ENCODE measurements around the gene CAMK2N1. TPM values are rescaled to one million over a fixed set of nuclear protein-coding genes. Genes with fewer than 3 reads are reported as not detected.

CAMK2N1 gene
- total and polyA plus RNA-seq, 10 of the 15 experiments (the other 5 are each of a cell fraction or from before 2014, with no cell fraction given): 0.23 TPM; not detected in 9

DNA sequence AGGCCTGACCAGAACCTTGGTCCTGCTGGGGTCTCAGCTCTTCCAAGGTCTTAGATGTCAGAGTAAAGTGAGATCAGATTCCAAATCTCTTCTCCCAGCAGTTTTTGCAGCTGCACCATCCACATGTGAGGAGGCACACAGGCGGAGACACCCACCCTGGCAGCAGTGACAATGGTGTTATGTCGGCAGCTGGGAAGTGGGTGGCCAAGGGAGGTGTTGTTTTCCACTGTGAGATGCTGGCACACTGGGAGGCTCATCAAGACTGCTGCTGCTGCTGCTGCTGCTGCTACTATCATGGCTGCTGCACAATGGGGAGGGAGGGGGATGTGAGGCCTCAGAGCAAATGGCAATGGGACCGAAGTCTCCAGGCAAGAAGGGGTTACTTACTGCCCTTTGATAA is 23.6 kb downstream of the CAMK2N1 start (continued):
- TF ChIP-seq, protein P1, sequence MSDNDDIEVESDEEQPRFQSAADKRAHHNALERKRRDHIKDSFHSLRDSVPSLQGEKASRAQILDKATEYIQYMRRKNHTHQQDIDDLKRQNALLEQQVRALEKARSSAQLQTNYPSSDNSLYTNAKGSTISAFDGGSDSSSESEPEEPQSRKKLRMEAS (IDR thresholded peaks at IDR 0.05; ENCODE audit: low read depth, low read length): no peak
- TF ChIP-seq BCL11A (IDR thresholded peaks at IDR 0.05; ENCODE audit: low read depth, low read length) (no peak), DPF2 (IDR thresholded peaks at IDR 0.05) (no peak), MEF2B (IDR thresholded peaks at IDR 0.05; ENCODE audit: partially characterized antibody, poor library complexity, severe bottlenecking) (no peak)

DNA sequence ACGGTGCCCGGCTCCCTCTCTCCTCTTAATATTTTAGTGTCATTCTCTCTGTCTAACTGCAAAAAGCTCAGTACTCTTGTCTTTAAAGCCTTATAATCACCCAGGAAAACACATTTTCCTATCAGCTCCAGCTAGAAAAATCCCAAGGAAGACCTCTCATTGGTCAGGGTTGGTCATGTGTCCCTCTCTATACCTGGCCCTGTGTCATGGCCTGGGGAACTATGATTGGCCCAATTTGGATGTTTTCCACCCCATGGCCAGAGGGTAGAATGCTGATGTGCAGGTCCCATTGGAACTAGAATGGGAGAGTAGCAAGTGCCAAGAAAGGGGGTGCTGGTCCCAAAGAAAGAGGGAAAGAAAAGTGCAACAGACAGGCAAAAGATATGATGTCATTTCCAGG is 27.3 kb downstream of the CAMK2N1 start:
- TF ChIP-seq CBX5 (IDR thresholded peaks at IDR 0.05; ENCODE audit: low read depth) (no peak), MEF2A (IDR thresholded peaks at IDR 0.05; ENCODE audit: insufficient read depth, low read depth, low read length) (no peak), HCFC1 (IDR thresholded peaks at IDR 0.05; ENCODE audit: low read length) (no peak), NRF1 (conservative IDR thresholded peaks at IDR 0.05; ENCODE audit: low read depth, low read length) (no peak), RB1 (IDR thresholded peaks at IDR 0.05; ENCODE audit: borderline replicate concordance) (no peak), PAX8 (IDR thresholded peaks at IDR 0.05) (no peak), RELA (IDR thresholded peaks at IDR 0.05; ENCODE audit: borderline replicate concordance, partially characterized antibody) (no peak), NFXL1 (IDR thresholded peaks at IDR 0.05; ENCODE audit: borderline replicate concordance) (no peak), BRCA1 (IDR thresholded peaks at IDR 0.05; ENCODE audit: low read depth, low read length) (no peak), ETV6 (conservative IDR thresholded peaks at IDR 0.05 in 1 of 2, IDR thresholded peaks at IDR 0.05 in 1 of 2; ENCODE audit: borderline replicate concordance in 1 of 2, low read depth in 1 of 2) (no peak), STAT3 (IDR thresholded peaks at IDR 0.05; ENCODE audit: low read depth, low read length) (no peak), BCL11A (IDR thresholded peaks at IDR 0.05; ENCODE audit: low read depth, low read length) (no peak), HDGF (IDR thresholded peaks at IDR 0.05) (no peak)
- TF ChIP-seq, protein P2, sequence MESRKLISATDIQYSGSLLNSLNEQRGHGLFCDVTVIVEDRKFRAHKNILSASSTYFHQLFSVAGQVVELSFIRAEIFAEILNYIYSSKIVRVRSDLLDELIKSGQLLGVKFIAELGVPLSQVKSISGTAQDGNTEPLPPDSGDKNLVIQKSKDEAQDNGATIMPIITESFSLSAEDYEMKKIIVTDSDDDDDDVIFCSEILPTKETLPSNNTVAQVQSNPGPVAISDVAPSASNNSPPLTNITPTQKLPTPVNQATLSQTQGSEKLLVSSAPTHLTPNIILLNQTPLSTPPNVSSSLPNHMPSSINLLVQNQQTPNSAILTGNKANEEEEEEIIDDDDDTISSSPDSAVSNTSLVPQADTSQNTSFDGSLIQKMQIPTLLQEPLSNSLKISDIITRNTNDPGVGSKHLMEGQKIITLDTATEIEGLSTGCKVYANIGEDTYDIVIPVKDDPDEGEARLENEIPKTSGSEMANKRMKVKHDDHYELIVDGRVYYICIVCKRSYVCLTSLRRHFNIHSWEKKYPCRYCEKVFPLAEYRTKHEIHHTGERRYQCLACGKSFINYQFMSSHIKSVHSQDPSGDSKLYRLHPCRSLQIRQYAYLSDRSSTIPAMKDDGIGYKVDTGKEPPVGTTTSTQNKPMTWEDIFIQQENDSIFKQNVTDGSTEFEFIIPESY (IDR thresholded peaks at IDR 0.05): no peak
- TF ChIP-seq, protein P3, sequence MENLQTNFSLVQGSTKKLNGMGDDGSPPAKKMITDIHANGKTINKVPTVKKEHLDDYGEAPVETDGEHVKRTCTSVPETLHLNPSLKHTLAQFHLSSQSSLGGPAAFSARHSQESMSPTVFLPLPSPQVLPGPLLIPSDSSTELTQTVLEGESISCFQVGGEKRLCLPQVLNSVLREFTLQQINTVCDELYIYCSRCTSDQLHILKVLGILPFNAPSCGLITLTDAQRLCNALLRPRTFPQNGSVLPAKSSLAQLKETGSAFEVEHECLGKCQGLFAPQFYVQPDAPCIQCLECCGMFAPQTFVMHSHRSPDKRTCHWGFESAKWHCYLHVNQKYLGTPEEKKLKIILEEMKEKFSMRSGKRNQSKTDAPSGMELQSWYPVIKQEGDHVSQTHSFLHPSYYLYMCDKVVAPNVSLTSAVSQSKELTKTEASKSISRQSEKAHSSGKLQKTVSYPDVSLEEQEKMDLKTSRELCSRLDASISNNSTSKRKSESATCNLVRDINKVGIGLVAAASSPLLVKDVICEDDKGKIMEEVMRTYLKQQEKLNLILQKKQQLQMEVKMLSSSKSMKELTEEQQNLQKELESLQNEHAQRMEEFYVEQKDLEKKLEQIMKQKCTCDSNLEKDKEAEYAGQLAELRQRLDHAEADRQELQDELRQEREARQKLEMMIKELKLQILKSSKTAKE (IDR thresholded peaks at IDR 0.05; ENCODE audit: low read depth, poor library complexity, severe bottlenecking): no peak
- TF ChIP-seq, protein P4, sequence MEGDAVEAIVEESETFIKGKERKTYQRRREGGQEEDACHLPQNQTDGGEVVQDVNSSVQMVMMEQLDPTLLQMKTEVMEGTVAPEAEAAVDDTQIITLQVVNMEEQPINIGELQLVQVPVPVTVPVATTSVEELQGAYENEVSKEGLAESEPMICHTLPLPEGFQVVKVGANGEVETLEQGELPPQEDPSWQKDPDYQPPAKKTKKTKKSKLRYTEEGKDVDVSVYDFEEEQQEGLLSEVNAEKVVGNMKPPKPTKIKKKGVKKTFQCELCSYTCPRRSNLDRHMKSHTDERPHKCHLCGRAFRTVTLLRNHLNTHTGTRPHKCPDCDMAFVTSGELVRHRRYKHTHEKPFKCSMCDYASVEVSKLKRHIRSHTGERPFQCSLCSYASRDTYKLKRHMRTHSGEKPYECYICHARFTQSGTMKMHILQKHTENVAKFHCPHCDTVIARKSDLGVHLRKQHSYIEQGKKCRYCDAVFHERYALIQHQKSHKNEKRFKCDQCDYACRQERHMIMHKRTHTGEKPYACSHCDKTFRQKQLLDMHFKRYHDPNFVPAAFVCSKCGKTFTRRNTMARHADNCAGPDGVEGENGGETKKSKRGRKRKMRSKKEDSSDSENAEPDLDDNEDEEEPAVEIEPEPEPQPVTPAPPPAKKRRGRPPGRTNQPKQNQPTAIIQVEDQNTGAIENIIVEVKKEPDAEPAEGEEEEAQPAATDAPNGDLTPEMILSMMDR (IDR thresholded peaks at IDR 0.05 in 2 of 3, conservative IDR thresholded peaks at IDR 0.05 in 1 of 3; ENCODE audit: control insufficient read depth in 2 of 3, extremely low read depth in 1 of 3, insufficient read depth in 1 of 3, low read depth in 3 of 3, low read length in 3 of 3): no peak
- POLR2A ChIA-PET: no interaction called here
- no peaks in the 10 kb centered on the region for H3K4me1 ChIP-seq (ENCODE audit: control insufficient read depth, insufficient read depth, low read length)
- WGBS (ENCODE audit: insufficient coverage, insufficient replicate concordance, low lambda C conversion rate, missing lambda C conversion rate): 5% methylated on average over 2 of the region's 2 CpGs
- RAD21 ChIA-PET (ENCODE audit: unreplicated experiment): no interaction called here
- SMC1A ChIA-PET (ENCODE audit: uncharacterized antibody, unreplicated experiment): no interaction called here
- intact Hi-C loops (cut with micrococcal nuclease; ENCODE audit: unreplicated experiment) (no loop called here), in situ Hi-C loops (cut with MboI) (no loop called here)
- H3K4me3 ChIP-seq: no peak overlapping the region
- no peak overlapping the region for H3K4me2 ChIP-seq (ENCODE audit: control insufficient read depth, insufficient read depth)
- BruUV-seq (replicated peaks): no TSS peak
- H3K27ac ChIP-seq (ENCODE audit: control insufficient read depth, insufficient read depth): no peak overlapping the region
- DNase-seq (ENCODE audit: low read depth, low spot score) (no peak), FAIRE-seq (no peak), ATAC-seq (no peak)
- no peaks in the 10 kb centered on the region for H4K20me1 ChIP-seq (ENCODE audit: control insufficient read depth, insufficient read depth)
- H3K36me3 ChIP-seq (ENCODE audit: control insufficient read depth in 2 of 2, insufficient read depth in 2 of 2, low read length in 1 of 2): no peaks in the 10 kb centered on the region
- no peaks in the 10 kb centered on the region; the same call in 2 of the 3 replicates for H3K9me3 ChIP-seq (replicated peaks; ENCODE audit: control insufficient read depth, insufficient read depth, low read length)
- H2AFZ ChIP-seq (ENCODE audit: control insufficient read depth, low read depth, low read length): no peak overlapping the region
- no peak overlapping the region for H3K9ac ChIP-seq (ENCODE audit: control insufficient read depth, insufficient read depth, low read length)
- H3K79me2 ChIP-seq (ENCODE audit: control insufficient read depth, insufficient read depth, low read length): no peaks in the 10 kb centered on the region
- no peaks in the 10 kb centered on the region; a peak in 1 of 4 replicates for H3K27me3 ChIP-seq (replicated peaks in 1 of 2; ENCODE audit: control insufficient read depth in 2 of 2, insufficient read depth in 2 of 2, low read length in 1 of 2)
- CTCF ChIA-PET: no interaction called here
